AG04450 (cell line): ENCODE results near the gene VSTM2L. TPM values are rescaled to one million over a fixed set of nuclear protein-coding genes. Genes with fewer than 3 reads are reported as not detected.

Experiments used
- CTCF ChIA-PET: fragments of 300-600, 350-600 bp; formaldehyde crosslinking; extraction: SDS; loops from one replicate; lab custom pipeline; 2022; ENCODE audit warnings: antibody characterized with exemption, inconsistent platforms; lab: Charles Lee
- POLR2A ChIA-PET: fragments of 350-600 bp; formaldehyde crosslinking; extraction: SDS; loops from one replicate; lab custom pipeline; 2021; ENCODE audit warnings: antibody characterized with exemption, inconsistent platforms; lab: Yijun Ruan, JAX
- DNase-seq: peaks from one replicate; pipeline ENCODE4 v3.0.0-alpha.2; 2011; ENCODE audit warnings: low read depth, low spot score
- H3K27ac ChIP-seq: one replicate; pipeline ENCODE4 v1.5.1; 2012; ENCODE audit warnings: low read depth, low read length, control low read depth
- H3K27me3 ChIP-seq: one replicate; pipeline ENCODE4 v1.6.0; 2012; ENCODE audit warnings: low read length; ENCODE audit not compliant: control insufficient read depth, insufficient read depth
- H3K4me3 ChIP-seq: 2 replicates; pipeline ENCODE4 v1.5.1; 2011; ENCODE audit warnings: mild to moderate bottlenecking, low read depth, low read length, control low read depth
- H3K9me3 ChIP-seq: 2 replicates; pipeline ENCODE4 v1.5.1; 2012; ENCODE audit warnings: low read length; ENCODE audit not compliant: control insufficient read depth, insufficient read depth
- CTCF ChIP-seq: IDR thresholded peaks from 2 replicates; pipeline ENCODE4 v1.5.1; 2011; ENCODE audit warnings: low read depth, low read length, control low read depth, inconsistent platforms
- polyA plus RNA-seq: library from polyadenylated mRNA; depleted of rRNA; stranded (reverse); fragments of >200 nt; gene quantifications from 2 replicates; pipeline ENCODE4 v1.2.3, GENCODE V29; 2011

Gene VSTM2L
- polyA plus RNA-seq, 1 experiment = 0.25 TPM

- Histone ChIP-seq H3K27ac (no peak overlapping the region), H3K9me3 (no peaks in the 10 kb centered on the region), H3K27me3 (peaks cover 65% of the 10 kb centered on the region), H3K4me3 (no peak overlapping the region)
- no peak for TF ChIP-seq CTCF
- CTCF ChIA-PET = no interaction called here
- POLR2A ChIA-PET = no interaction called here
- peak; percentile 4 for DNase-seq
Measured at GRCh38 chr20:37907677-37908401, 4.9 kb downstream of the VSTM2L start.

GRCh38 chr20:37911261-37911660, 8.3 kb downstream of the VSTM2L start:
- Histone ChIP-seq H3K27ac (no peak overlapping the region), H3K4me3 (no peak overlapping the region), H3K9me3 (no peaks in the 10 kb centered on the region; the same call in 1 of the 2 replicates), H3K27me3 (peaks cover 73% of the 10 kb centered on the region)
- no peak for TF ChIP-seq CTCF
- DNase-seq = no peak
- ChIA-PET POLR2A (no interaction called here), CTCF (interaction anchor here (0.6 kb wide), 1 partner anchor 146 kb away, joined by 3 read pairs; no protein-coding TSS in a partner anchor)

- ChIA-PET CTCF (no interaction called here), POLR2A (no interaction called here)
- Histone ChIP-seq H3K9me3 (no peaks in the 10 kb centered on the region; the same call in 1 of the 2 replicates), H3K27me3 (peaks cover 72% of the 10 kb centered on the region), H3K4me3 (no peak overlapping the region), H3K27ac (no peak overlapping the region)
- TF ChIP-seq CTCF = no peak
- no peak for DNase-seq
Measured at GRCh38 chr20:37911838-37912281, 8.9 kb downstream of the VSTM2L start.

DNA sequence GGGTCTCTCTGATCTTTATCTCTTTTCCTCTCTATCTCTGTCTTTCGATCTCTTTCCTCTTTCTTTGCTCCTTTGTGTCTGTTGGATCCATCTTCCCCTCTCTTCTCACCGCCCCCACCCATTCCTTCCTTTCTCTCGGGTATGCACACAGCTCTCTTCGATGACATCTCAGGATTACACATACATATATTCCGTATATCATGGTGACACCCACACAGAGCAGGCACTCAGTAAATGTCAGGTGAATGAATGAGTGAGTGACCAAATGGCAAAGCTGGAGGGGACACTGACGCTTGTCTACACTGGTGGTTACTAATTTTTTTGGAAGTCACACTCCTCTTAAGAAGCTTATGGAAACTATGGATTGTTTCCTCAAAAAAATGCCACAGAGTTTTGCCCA, 9.9 kb downstream of the VSTM2L start:
- POLR2A ChIA-PET = no interaction called here
- no peak overlapping the region for H3K27ac ChIP-seq
- no peak for DNase-seq
- CTCF ChIA-PET = interaction anchor here (0.8 kb wide), 1 partner anchor 349 kb away, joined by 3 read pairs; no protein-coding TSS in a partner anchor
- no peak overlapping the region for H3K4me3 ChIP-seq
- no peaks in the 10 kb centered on the region; the same call in 1 of the 2 replicates for H3K9me3 ChIP-seq
- peaks cover 79% of the 10 kb centered on the region for H3K27me3 ChIP-seq
- TF ChIP-seq CTCF = no peak
